ENCODE measurements around the gene CBR4. TPM values are rescaled to one million over a fixed set of nuclear protein-coding genes. Genes with fewer than 3 reads are reported as not detected.

The CBR4 gene
- total RNA-seq, result 36.0 and 37.0 TPM in 2 replicates
- long read RNA-seq, transcript CBR4-202 (4 exons, 1,602 nt), result minor isoform, 5 of 83 reads
- long read RNA-seq, transcript CBR4-201 (5 exons, 3,443 nt), result major isoform, 25 of 83 reads
- long read RNA-seq, partial matches to known transcripts, result 6 of 83 reads
- long read RNA-seq, other reads (novel, unspliced or antisense), result 46 of 83 reads

- H3K27ac Mint-ChIP-seq (ENCODE audit: unreplicated experiment), result peak within 1 kb of the TSS; percentile 98
- H3K27me3 Mint-ChIP-seq (ENCODE audit: low read depth), result no peaks in the 10 kb centered on the region
- TF ChIP-seq CTCF (conservative IDR thresholded peaks at IDR 0.05), result peak; percentile 63
- no peaks in the 10 kb centered on the region for H3K36me3 Mint-ChIP-seq (ENCODE audit: low read depth)
- H3K4me3 Mint-ChIP-seq, result peak within 1 kb of the TSS; percentile 99
- H3K9me3 Mint-ChIP-seq, result no peaks in the 10 kb centered on the region
- peaks cover 47% of the 10 kb centered on the region for H3K4me1 Mint-ChIP-seq
- DNase-seq (ENCODE audit: low read depth, low spot score), result peak; percentile 86
These were observed at the start of gene CBR4 for GRCh38 chr4:169010125-169011023. Gene CBR4, minus strand, starts transcription at chr4:169010255. Its CDS starts 166 bp downstream, at chr4:169010089.

- Mint-ChIP-seq H3K36me3 (ENCODE audit: low read depth) (no peaks in the 10 kb centered on the region), H3K27me3 (ENCODE audit: low read depth) (no peaks in the 10 kb centered on the region)
- TF ChIP-seq CTCF (conservative IDR thresholded peaks at IDR 0.05), result no peak
These were observed 49.5 kb upstream of the CBR4 start for GRCh38 chr4:169059306-169060211.

GRCh38 chr4:169058312-169058711, 48.3 kb upstream of the CBR4 start:
- no peak for TF ChIP-seq CTCF (conservative IDR thresholded peaks at IDR 0.05)
- no peaks in the 10 kb centered on the region for H3K9me3 Mint-ChIP-seq
- H3K27ac Mint-ChIP-seq (ENCODE audit: unreplicated experiment), result no peak overlapping the region
- no peaks in the 10 kb centered on the region for H3K36me3 Mint-ChIP-seq (ENCODE audit: low read depth)
- peaks cover 2% of the 10 kb centered on the region for H3K27me3 Mint-ChIP-seq (ENCODE audit: low read depth)
- no peak for DNase-seq (ENCODE audit: low read depth, low spot score)
- H3K4me1 Mint-ChIP-seq, result no peaks in the 10 kb centered on the region
- H3K4me3 Mint-ChIP-seq, result no peak overlapping the region

More at GRCh38 chr4:169059306-169060211, 49.5 kb upstream of the CBR4 start:
- Mint-ChIP-seq H3K4me1 (no peaks in the 10 kb centered on the region), H3K27ac (ENCODE audit: unreplicated experiment) (peak overlapping the region; percentile 92), H3K4me3 (no peak overlapping the region), H3K9me3 (no peaks in the 10 kb centered on the region)
- DNase-seq (ENCODE audit: low read depth, low spot score), result no peak

GRCh38 chr4:169054879-169055278, 44.8 kb upstream of the CBR4 start:
- Mint-ChIP-seq H3K9me3 (no peaks in the 10 kb centered on the region), H3K27ac (ENCODE audit: unreplicated experiment) (no peak overlapping the region), H3K4me3 (no peak overlapping the region), H3K27me3 (ENCODE audit: low read depth) (peaks cover 33% of the 10 kb centered on the region), H3K36me3 (ENCODE audit: low read depth) (no peaks in the 10 kb centered on the region), H3K4me1 (peaks cover 9% of the 10 kb centered on the region)
- TF ChIP-seq CTCF (conservative IDR thresholded peaks at IDR 0.05), result no peak
- DNase-seq (ENCODE audit: low read depth, low spot score), result no peak

- H3K4me1 Mint-ChIP-seq, result peaks cover 16% of the 10 kb centered on the region
- H3K36me3 Mint-ChIP-seq (ENCODE audit: low read depth), result no peaks in the 10 kb centered on the region
- no peaks in the 10 kb centered on the region for H3K9me3 Mint-ChIP-seq
- no peak for DNase-seq (ENCODE audit: low read depth, low spot score)
- no peak overlapping the region for H3K27ac Mint-ChIP-seq (ENCODE audit: unreplicated experiment)
- peaks cover 37% of the 10 kb centered on the region for H3K27me3 Mint-ChIP-seq (ENCODE audit: low read depth)
- TF ChIP-seq CTCF (conservative IDR thresholded peaks at IDR 0.05), result no peak
- H3K4me3 Mint-ChIP-seq, result no peak overlapping the region
These were observed 42.5 kb upstream of the CBR4 start for GRCh38 chr4:169052594-169052945.

All from neural crest cell (in vitro differentiated cells).